BJ (cell line): Measurements from ENCODE around the gene ACO1. TPM values are rescaled to one million over a fixed set of nuclear protein-coding genes. Genes with fewer than 3 reads are reported as not detected.
A peak's percentile ranks its signal among the peaks of the same experiment; 100 is the strongest.

ENCODE experiments used
- CTCF ChIA-PET: fragments of 350-600 bp; formaldehyde crosslinking; extraction: SDS; loops from one replicate; lab custom pipeline; 2021; ENCODE audit warnings: antibody characterized with exemption, inconsistent platforms; lab: Yijun Ruan, JAX
- POLR2A ChIA-PET: fragments of 300-600 bp; sonication (Branson Sonifier 250); formaldehyde crosslinking; extraction: SDS; loops from one replicate; lab custom pipeline; 2021; ENCODE audit warnings: antibody characterized with exemption; lab: Charles Lee
- DNase-seq: peaks from one replicate; pipeline ENCODE4 v3.0.0-alpha.2; 2011; ENCODE audit warnings: low read depth
- H3K27me3 ChIP-seq: 2 replicates; pipeline ENCODE4 v1.6.0; 2011; ENCODE audit warnings: low read length; ENCODE audit not compliant: control insufficient read depth, insufficient read depth
- H3K36me3 ChIP-seq: 2 replicates; pipeline ENCODE4 v1.5.1; 2011; ENCODE audit warnings: low read length; ENCODE audit not compliant: control insufficient read depth, insufficient read depth
- H3K4me3 ChIP-seq: 2 replicates; pipeline ENCODE4 v1.5.1; 2011; ENCODE audit warnings: low read depth, mild to moderate bottlenecking, control low read depth, low read length
- CTCF ChIP-seq: IDR thresholded peaks from 2 replicates; pipeline ENCODE4 v1.5.1; 2011; ENCODE audit warnings: low read depth, mild to moderate bottlenecking, control low read depth, inconsistent platforms, low read length, moderate library complexity; ENCODE audit not compliant: insufficient read depth
- polyA plus RNA-seq: library from polyadenylated mRNA; depleted of rRNA; stranded (reverse); fragments of >200 nt; gene quantifications from 2 replicates; pipeline ENCODE4 v1.2.3, GENCODE V29; 2011

The ACO1 gene
- polyA plus RNA-seq, 1 experiment: 93.8 TPM

GRCh38 chr9:32371279-32371678 lies 13.2 kb upstream of the ACO1 start:
- TF ChIP-seq CTCF: no peak
- CTCF ChIA-PET: interaction anchor here (0.6 kb wide), 1 partner anchor 561 kb away, joined by 3 read pairs; no protein-coding TSS in a partner anchor
- H3K27me3 ChIP-seq: no peaks in the 10 kb centered on the region; the same call in 1 of the 2 replicates
- POLR2A ChIA-PET: no interaction called here
- no peak for DNase-seq
- H3K36me3 ChIP-seq: no peaks in the 10 kb centered on the region
- H3K4me3 ChIP-seq: no peak overlapping the region

- no peak overlapping the region for H3K4me3 ChIP-seq
- DNase-seq: no peak
- no peak for TF ChIP-seq CTCF
- no peaks in the 10 kb centered on the region for H3K36me3 ChIP-seq
- CTCF ChIA-PET: no interaction called here
- H3K27me3 ChIP-seq: no peaks in the 10 kb centered on the region; the same call in 1 of the 2 replicates
- POLR2A ChIA-PET: no interaction called here
Measured at GRCh38 chr9:32371679-32372078, 12.8 kb upstream of the ACO1 start.

GRCh38 chr9:32376285-32376684 lies 8.2 kb upstream of the ACO1 start:
- DNase-seq: no peak
- ChIA-PET CTCF (interaction anchor here (0.8 to 7.4 kb wide), 7 partner anchors 10 to 595 kb away, joined by 3 to 492 read pairs (median 41); partner anchors contain the start of genes NDUFB6 and RIGI), POLR2A (no interaction called here)
- TF ChIP-seq CTCF: no peak
- no peaks in the 10 kb centered on the region for H3K36me3 ChIP-seq
- no peaks in the 10 kb centered on the region; the same call in 1 of the 2 replicates for H3K27me3 ChIP-seq
- H3K4me3 ChIP-seq: no peak overlapping the region

- TF ChIP-seq CTCF: peak; percentile 87
- ChIA-PET CTCF (interaction anchor here (0.6 to 7.4 kb wide), 44 partner anchors 9 to 680 kb away, joined by 3 to 492 read pairs (median 6); partner anchors contain the start of genes NDUFB6, RIGI, SMIM27 and TOPORS), POLR2A (interaction anchor here (0.8 kb wide), 1 partner anchor 200 kb away, joined by 3 read pairs; no protein-coding TSS in a partner anchor)
- DNase-seq: no peak
- no peak overlapping the region for H3K4me3 ChIP-seq
- H3K27me3 ChIP-seq: no peaks in the 10 kb centered on the region; the same call in 1 of the 2 replicates
- H3K36me3 ChIP-seq: no peaks in the 10 kb centered on the region
Measured at GRCh38 chr9:32378496-32378895, 5.9 kb upstream of the ACO1 start.

- H3K27me3 ChIP-seq: no peaks in the 10 kb centered on the region; the same call in 1 of the 2 replicates
- H3K36me3 ChIP-seq: no peaks in the 10 kb centered on the region
- H3K4me3 ChIP-seq: no peak overlapping the region
- CTCF ChIA-PET: interaction anchor here (0.6 to 7.4 kb wide), 45 partner anchors 10 to 608 kb away, joined by 3 to 492 read pairs (median 6); partner anchors contain the start of genes NDUFB6, RIGI, SMIM27 and TOPORS
- no peak for DNase-seq
- peak; percentile 78 for TF ChIP-seq CTCF
- POLR2A ChIA-PET: interaction anchor here (0.8 to 1.1 kb wide), 2 partner anchors 193 to 200 kb away, joined by 3 read pairs; no protein-coding TSS in a partner anchor
Measured at GRCh38 chr9:32378993-32379729, 5.3 kb upstream of the ACO1 start.
